ENCODE measurements around the gene ARHGEF28. TPM values are rescaled to one million over a fixed set of nuclear protein-coding genes. Genes with fewer than 3 reads are reported as not detected.

ARHGEF28 gene
- total RNA-seq, 1 donor from 2014 or later: 66.1 TPM

DNA sequence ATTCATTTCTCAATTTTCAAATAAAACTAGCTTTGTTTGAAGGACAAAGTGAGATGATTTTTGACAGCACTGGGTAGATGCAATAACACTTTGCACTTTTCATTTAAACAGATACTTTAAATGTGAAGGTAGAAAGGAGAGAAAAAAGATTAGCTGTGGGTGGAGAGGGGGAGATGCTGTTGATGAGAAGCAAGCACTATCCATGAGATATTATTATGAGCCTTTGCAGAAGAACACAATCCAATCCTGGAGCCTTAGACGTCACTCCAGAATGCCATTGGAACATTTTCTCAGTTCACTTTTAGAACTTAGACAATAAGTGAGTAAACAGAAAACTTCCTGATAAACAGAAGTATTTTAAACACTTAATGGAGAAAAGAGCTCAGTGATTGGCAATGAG lies 351.1 kb downstream of the ARHGEF28 start:
- Histone ChIP-seq H3K27me3 (ENCODE audit: control insufficient read depth, insufficient read depth, low read length) (no peaks in the 10 kb centered on the region), H3K4me3 (ENCODE audit: low read depth, low read length) (no peak overlapping the region), H3K36me3 (ENCODE audit: control insufficient read depth, insufficient read depth, low read length) (no peaks in the 10 kb centered on the region)
- TF ChIP-seq, protein P1, sequence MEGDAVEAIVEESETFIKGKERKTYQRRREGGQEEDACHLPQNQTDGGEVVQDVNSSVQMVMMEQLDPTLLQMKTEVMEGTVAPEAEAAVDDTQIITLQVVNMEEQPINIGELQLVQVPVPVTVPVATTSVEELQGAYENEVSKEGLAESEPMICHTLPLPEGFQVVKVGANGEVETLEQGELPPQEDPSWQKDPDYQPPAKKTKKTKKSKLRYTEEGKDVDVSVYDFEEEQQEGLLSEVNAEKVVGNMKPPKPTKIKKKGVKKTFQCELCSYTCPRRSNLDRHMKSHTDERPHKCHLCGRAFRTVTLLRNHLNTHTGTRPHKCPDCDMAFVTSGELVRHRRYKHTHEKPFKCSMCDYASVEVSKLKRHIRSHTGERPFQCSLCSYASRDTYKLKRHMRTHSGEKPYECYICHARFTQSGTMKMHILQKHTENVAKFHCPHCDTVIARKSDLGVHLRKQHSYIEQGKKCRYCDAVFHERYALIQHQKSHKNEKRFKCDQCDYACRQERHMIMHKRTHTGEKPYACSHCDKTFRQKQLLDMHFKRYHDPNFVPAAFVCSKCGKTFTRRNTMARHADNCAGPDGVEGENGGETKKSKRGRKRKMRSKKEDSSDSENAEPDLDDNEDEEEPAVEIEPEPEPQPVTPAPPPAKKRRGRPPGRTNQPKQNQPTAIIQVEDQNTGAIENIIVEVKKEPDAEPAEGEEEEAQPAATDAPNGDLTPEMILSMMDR (IDR thresholded peaks at IDR 0.05; ENCODE audit: insufficient read depth, low read length, poor library complexity, severe bottlenecking): no peak
- no peak for DNase-seq (ENCODE audit: low read depth)

DNA sequence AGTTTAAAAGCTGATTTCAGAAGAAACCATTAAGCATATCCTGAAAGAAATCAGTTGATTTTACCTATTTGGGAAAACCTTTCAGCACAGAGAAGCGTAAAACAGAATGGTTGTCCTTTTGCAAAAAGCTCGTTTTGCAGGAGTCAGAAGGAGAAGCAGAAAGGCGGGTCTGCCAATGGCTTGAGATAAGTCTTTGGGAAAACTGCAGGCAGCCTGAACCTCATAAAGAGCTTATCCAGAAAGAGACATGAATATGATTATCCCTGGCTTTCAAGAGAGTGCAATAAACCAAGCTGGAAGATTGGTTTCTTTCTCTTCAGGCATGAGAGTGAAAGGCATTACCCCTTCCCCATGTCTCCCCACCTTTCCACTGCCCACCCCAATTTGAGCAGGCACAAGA lies 353.3 kb downstream of the ARHGEF28 start:
- TF ChIP-seq, protein P1 (IDR thresholded peaks at IDR 0.05; ENCODE audit: insufficient read depth, low read length, poor library complexity, severe bottlenecking): no peak
- Histone ChIP-seq H3K27me3 (ENCODE audit: control insufficient read depth, insufficient read depth, low read length) (no peaks in the 10 kb centered on the region), H3K36me3 (ENCODE audit: control insufficient read depth, insufficient read depth, low read length) (no peaks in the 10 kb centered on the region), H3K4me3 (ENCODE audit: low read depth, low read length) (no peak overlapping the region)
- no peak for DNase-seq (ENCODE audit: low read depth)

DNA sequence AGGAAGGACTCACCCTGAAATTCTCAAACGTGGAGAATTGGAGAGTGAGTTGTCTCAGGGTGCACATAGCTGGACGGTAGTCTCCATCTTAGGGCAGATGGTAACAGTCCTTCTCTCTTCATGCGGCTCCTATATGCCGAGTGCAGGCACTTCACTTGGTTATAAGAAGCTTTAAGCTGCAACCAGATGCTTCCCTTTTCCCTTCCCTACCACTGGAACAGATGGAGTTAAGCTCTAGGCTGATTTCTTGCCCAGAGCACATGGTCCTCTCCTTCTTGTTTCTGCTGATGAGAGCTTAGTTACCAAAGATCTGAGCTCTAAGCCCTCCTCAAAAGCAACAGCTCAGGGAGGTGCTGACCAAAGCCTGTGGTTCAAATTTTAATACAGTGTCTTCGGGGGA lies 355.7 kb downstream of the ARHGEF28 start:
- no peaks in the 10 kb centered on the region for H3K36me3 ChIP-seq (ENCODE audit: control insufficient read depth, insufficient read depth, low read length)
- no peak for DNase-seq (ENCODE audit: low read depth)
- TF ChIP-seq, protein P1 (IDR thresholded peaks at IDR 0.05; ENCODE audit: insufficient read depth, low read length, poor library complexity, severe bottlenecking): no peak
- no peak overlapping the region for H3K4me3 ChIP-seq (ENCODE audit: low read depth, low read length)
- no peaks in the 10 kb centered on the region for H3K27me3 ChIP-seq (ENCODE audit: control insufficient read depth, insufficient read depth, low read length)

DNA sequence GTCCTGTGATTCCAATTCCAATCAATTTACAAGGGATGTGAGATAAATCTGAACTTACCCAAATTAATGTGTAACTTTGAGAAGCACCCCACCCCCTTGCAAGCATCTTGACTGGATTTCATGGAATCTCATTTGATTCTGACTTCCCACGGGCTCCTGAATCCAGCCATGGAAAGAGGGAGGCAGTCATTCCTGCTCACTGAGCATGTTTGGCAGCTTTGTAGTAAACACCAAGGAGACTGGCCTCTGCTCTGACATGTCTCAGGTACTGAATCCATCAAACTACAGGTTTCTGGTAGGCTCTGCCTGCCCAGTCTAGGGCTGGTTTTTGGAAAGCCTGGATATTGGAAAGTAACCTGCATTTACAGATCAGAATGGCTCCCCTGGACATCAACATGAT lies 357.6 kb downstream of the ARHGEF28 start:
- no peaks in the 10 kb centered on the region for H3K36me3 ChIP-seq (ENCODE audit: control insufficient read depth, insufficient read depth, low read length)
- no peak for DNase-seq (ENCODE audit: low read depth)
- H3K4me3 ChIP-seq (ENCODE audit: low read depth, low read length): no peak overlapping the region
- TF ChIP-seq, protein P1 (IDR thresholded peaks at IDR 0.05; ENCODE audit: insufficient read depth, low read length, poor library complexity, severe bottlenecking): no peak
- no peaks in the 10 kb centered on the region for H3K27me3 ChIP-seq (ENCODE audit: control insufficient read depth, insufficient read depth, low read length)

DNA sequence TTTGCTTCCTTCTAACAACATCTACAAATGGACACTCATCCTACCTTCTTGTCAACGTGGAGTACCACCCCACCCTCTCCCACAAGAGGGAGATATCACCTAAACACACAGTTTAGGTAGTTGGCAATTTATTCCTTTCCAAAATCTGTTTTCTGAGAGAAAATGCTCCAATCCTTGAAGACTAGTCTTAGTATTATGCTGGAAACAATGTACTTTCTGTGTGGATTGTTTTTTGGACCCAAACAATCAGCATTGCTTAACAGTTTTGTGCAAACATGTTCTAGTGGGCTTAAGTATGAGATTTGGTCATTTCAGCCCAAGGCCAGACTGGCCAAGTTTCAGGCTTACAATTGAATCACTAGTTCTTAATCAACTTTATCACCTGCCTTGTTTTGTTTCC lies 359.1 kb downstream of the ARHGEF28 start:
- TF ChIP-seq, protein P1 (IDR thresholded peaks at IDR 0.05; ENCODE audit: insufficient read depth, low read length, poor library complexity, severe bottlenecking): peak; percentile 35
- Histone ChIP-seq H3K27me3 (ENCODE audit: control insufficient read depth, insufficient read depth, low read length) (no peaks in the 10 kb centered on the region), H3K36me3 (ENCODE audit: control insufficient read depth, insufficient read depth, low read length) (no peaks in the 10 kb centered on the region), H3K4me3 (ENCODE audit: low read depth, low read length) (no peak overlapping the region)
- DNase-seq (ENCODE audit: low read depth): no peak

DNA sequence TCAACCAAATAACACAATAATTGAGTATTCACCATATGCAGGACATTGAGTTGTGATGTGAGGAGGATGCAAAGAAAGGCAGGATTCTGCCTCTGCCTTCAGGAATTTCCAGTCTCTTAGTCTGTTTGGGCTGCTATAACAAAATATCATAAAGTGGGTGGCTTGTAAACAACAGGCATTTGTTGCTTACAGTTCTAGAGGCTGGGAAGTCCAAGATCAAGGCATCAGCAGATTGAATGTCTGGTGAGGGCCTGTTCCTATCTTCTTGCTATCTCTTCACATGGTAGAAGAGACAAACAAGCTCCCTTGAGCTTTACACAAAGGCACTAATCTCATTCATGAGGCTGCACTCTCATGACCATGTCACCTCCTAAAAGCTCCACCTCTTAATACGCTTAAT lies 360.7 kb downstream of the ARHGEF28 start:
- Histone ChIP-seq H3K36me3 (ENCODE audit: control insufficient read depth, insufficient read depth, low read length) (no peaks in the 10 kb centered on the region), H3K27me3 (ENCODE audit: control insufficient read depth, insufficient read depth, low read length) (no peaks in the 10 kb centered on the region), H3K4me3 (ENCODE audit: low read depth, low read length) (no peak overlapping the region)
- TF ChIP-seq, protein P1 (IDR thresholded peaks at IDR 0.05; ENCODE audit: insufficient read depth, low read length, poor library complexity, severe bottlenecking): no peak
- no peak for DNase-seq (ENCODE audit: low read depth)

All from kidney epithelial cell (primary cell).